A549 (cell line): ENCODE data around the gene CDADC1.

Experiments
- CTCF ChIP-seq: fragments of >200 bp; sonication (Bioruptor Twin); formaldehyde crosslinking; IDR thresholded peaks from 3 replicates; pipeline ENCODE4 v1.5.1; 2016
- EP300 ChIP-seq, 2 experiments: fragments of >200 bp; sonication (Bioruptor Twin); formaldehyde crosslinking; IDR thresholded peaks; 2 replicates in 1 of 2; 3 replicates in 1 of 2; pipeline ENCODE4 v1.6.1; 2016 to 2017
- KDM1A ChIP-seq: fragments of 200-600 bp; sonication (generic); IDR thresholded peaks from 2 replicates; pipeline ENCODE4 v1.6.1; 2016; ENCODE audit warnings: low read depth, mild to moderate bottlenecking
- MAFK ChIP-seq: fragments of 450-650 bp; IDR thresholded peaks from 2 replicates; pipeline ENCODE4 v1.6.1; 2014; ENCODE audit not compliant: partially characterized antibody
- MAX ChIP-seq: IDR thresholded peaks from 2 replicates; pipeline ENCODE4 v1.6.1; 2012
- NR3C1 ChIP-seq: fragments of >200 bp; sonication (Bioruptor Twin); formaldehyde crosslinking; IDR thresholded peaks from 3 replicates; pipeline ENCODE4 v1.6.1; 2017
- PHF8 ChIP-seq: fragments of 200-600 bp; sonication (generic); IDR thresholded peaks from 2 replicates; pipeline ENCODE4 v1.6.1; 2016; ENCODE audit warnings: low read depth, mild to moderate bottlenecking, antibody characterized with exemption, moderate library complexity, borderline replicate concordance
- POLR2A ChIP-seq: IDR thresholded peaks from 2 replicates; pipeline ENCODE4 v1.6.1; 2012; ENCODE audit warnings: mild to moderate bottlenecking, low read length
- RCOR1 ChIP-seq: fragments of 150-350 bp; IDR thresholded peaks from 2 replicates; pipeline ENCODE4 v1.6.1; 2014; ENCODE audit warnings: antibody characterized with exemption, low read length, low read depth
- SMC3 ChIP-seq: fragments of >200 bp; sonication (Bioruptor Twin); formaldehyde crosslinking; IDR thresholded peaks from 3 replicates; pipeline ENCODE4 v1.6.1; 2018; ENCODE audit warnings: inconsistent platforms
- SREBF2 ChIP-seq: fragments of 450-650 bp; IDR thresholded peaks from 2 replicates; pipeline ENCODE4 v1.6.1; 2014; ENCODE audit warnings: mild to moderate bottlenecking, moderate library complexity
- USF2 ChIP-seq: fragments of 450-650 bp; IDR thresholded peaks from 2 replicates; pipeline ENCODE4 v1.6.1; 2014; ENCODE audit warnings: antibody characterized with exemption

- TF ChIP-seq EP300 (IDR thresholded peaks at IDR 0.05): no peak
- TF ChIP-seq CTCF: no peak
- TF ChIP-seq NR3C1: no peak
- no peak for TF ChIP-seq KDM1A
- TF ChIP-seq USF2: no peak
- TF ChIP-seq RCOR1: no peak
- no peak for TF ChIP-seq SMC3
- TF ChIP-seq PHF8: no peak
- TF ChIP-seq POLR2A: no peak
- TF ChIP-seq MAFK: no peak
- TF ChIP-seq SREBF2: no peak
- no peak for TF ChIP-seq MAX
Observed at GRCh38 chr13:49241296-49241695, 6.4 kb upstream of the CDADC1 start.
